Fibroblast of lung (primary cell): ENCODE measurements around the gene RANBP3. TPM values are rescaled to one million over a fixed set of nuclear protein-coding genes. Genes with fewer than 3 reads are reported as not detected.

Experiments used
- DNase-seq, 2 donors: peaks; one replicate each; pipeline versions ENCODE4 v3.0.0 to v3.0.0-alpha.2; 2010; ENCODE audit warnings: low read depth in 2 of 2
- H2AFZ ChIP-seq: 2 replicates; pipeline ENCODE4 v1.5.1; 2012; ENCODE audit warnings: low read length, control low read depth, inconsistent platforms
- H3K27ac ChIP-seq: 2 replicates; pipeline ENCODE4 v1.5.1; 2011; ENCODE audit warnings: low read length, control low read depth; ENCODE audit not compliant: insufficient read depth
- H3K27me3 ChIP-seq: 2 replicates; pipeline ENCODE4 v1.5.1; 2011; ENCODE audit warnings: mild to moderate bottlenecking, low read length; ENCODE audit not compliant: control insufficient read depth, insufficient read depth
- H3K36me3 ChIP-seq: 2 replicates; pipeline ENCODE4 v1.5.1; 2011; ENCODE audit warnings: low read length; ENCODE audit not compliant: control insufficient read depth, insufficient read depth
- H3K4me1 ChIP-seq: 2 replicates; pipeline ENCODE4 v1.5.1; 2011; ENCODE audit warnings: low read length; ENCODE audit not compliant: control insufficient read depth, insufficient read depth; ENCODE audit errors: extremely low read depth
- H3K4me2 ChIP-seq: 2 replicates; pipeline ENCODE4 v1.5.1; 2011; ENCODE audit warnings: low read length, control low read depth; ENCODE audit not compliant: insufficient read depth; ENCODE audit errors: extremely low read depth
- H3K4me3 ChIP-seq, 4 experiments: fragments of 200-600 bp in 1 of 4; sonication (generic) in 1 of 4; replicated peaks in 1 of 4; 2 replicates each; pipeline ENCODE4 v1.5.1; 2011 to 2016; ENCODE audit warnings: low read length in 4 of 4, low read depth in 3 of 4, mild to moderate bottlenecking in 3 of 4, control low read depth in 2 of 4, inconsistent platforms in 1 of 4, mixed read lengths in 1 of 4; ENCODE audit not compliant: insufficient read depth in 1 of 4; ENCODE audit errors: control extremely low read depth in 1 of 4
- H3K79me2 ChIP-seq: 2 replicates; pipeline ENCODE4 v1.5.1; 2012; ENCODE audit warnings: mild to moderate bottlenecking, low read length, inconsistent platforms; ENCODE audit not compliant: control insufficient read depth, insufficient read depth
- H3K9ac ChIP-seq: 2 replicates; pipeline ENCODE4 v1.5.1; 2011; ENCODE audit warnings: mild to moderate bottlenecking, low read length, control low read depth; ENCODE audit not compliant: insufficient read depth
- H3K9me3 ChIP-seq: 2 replicates; pipeline ENCODE4 v1.5.1; 2012; ENCODE audit warnings: low read depth, low read length; ENCODE audit not compliant: control insufficient read depth, insufficient read depth
- H4K20me1 ChIP-seq: 2 replicates; pipeline ENCODE4 v1.5.1; 2011; ENCODE audit warnings: low read length; ENCODE audit not compliant: control insufficient read depth, insufficient read depth; ENCODE audit errors: extremely low read depth
- CTCF ChIP-seq, 2 donors: IDR thresholded peaks in 1 of 2; conservative IDR thresholded peaks in 1 of 2; 1 replicate in 1 of 2; 2 replicates in 1 of 2; pipeline ENCODE4 v1.5.1; 2011 to 2012; ENCODE audit warnings: low read length in 2 of 2, control low read depth in 1 of 2, inconsistent platforms in 1 of 2, low read depth in 1 of 2, mild to moderate bottlenecking in 1 of 2
- EZH2 ChIP-seq: IDR thresholded peaks from 2 replicates; pipeline ENCODE4 v1.5.1; 2012; ENCODE audit warnings: low read length, control low read depth, mild to moderate bottlenecking; ENCODE audit errors: missing control alignments
- polyA plus RNA-seq, 2 donors: library from polyadenylated mRNA; depleted of rRNA in 1 of 2; stranded (reverse) in 1 of 2; unstranded in 1 of 2; fragments of >200 nt; gene quantifications; 2 replicates each; pipeline ENCODE4 v1.2.1, GENCODE V29; 2011 to 2012; ENCODE audit warnings: missing spikeins in 1 of 2
- total RNA-seq: library from RNA; depleted of rRNA; stranded (reverse); fragments of >200 nt; gene quantifications from 2 replicates; pipeline ENCODE4 v1.2.1, GENCODE V29; 2014

RANBP3 gene
- total and polyA plus RNA-seq, 2 donors (not counting 1 experiment from before 2014, with no cell fraction given) = 39.8 to 59.4 TPM

- TF ChIP-seq EZH2 = no peak
- TF ChIP-seq CTCF (conservative IDR thresholded peaks at IDR 0.05 in 1 of 2, IDR thresholded peaks at IDR 0.05 in 1 of 2; ENCODE audit: low read depth in 1 of 2, low read length in 2 of 2) = no peak
Measured at GRCh38 chr19:5991244-5991838, 13.4 kb upstream of the RANBP3 start.

DNA sequence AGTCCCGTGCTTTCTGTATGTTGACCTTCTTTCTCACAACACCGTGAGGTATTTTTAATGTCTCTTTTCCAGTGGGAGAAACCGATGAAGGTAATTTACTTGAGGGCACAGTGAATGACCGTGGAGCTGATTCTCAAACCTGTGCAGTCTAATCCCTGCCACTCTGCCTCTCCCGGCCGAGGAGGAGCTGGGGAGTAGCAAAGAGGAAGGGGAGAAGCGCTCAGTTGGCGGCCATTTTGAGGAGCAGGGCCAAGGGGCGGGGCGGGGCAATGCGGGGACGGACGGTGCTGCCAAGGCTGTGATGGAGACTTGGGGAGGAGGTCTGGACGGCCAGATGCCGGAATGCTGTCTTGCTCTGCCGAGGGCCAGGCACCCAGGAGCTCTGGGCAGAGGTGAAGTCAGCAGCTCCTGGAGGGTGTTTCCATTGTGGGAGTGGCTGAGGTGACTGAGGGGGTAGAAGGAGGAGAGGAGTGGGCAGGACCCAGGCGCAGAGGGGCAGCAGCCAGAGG lies 12.4 kb upstream of the RANBP3 start:
- H3K4me3 ChIP-seq = no peak overlapping the region
- H3K4me1 ChIP-seq = peaks cover 8% of the 10 kb centered on the region
- no peaks in the 10 kb centered on the region for H3K79me2 ChIP-seq
- H3K27ac ChIP-seq = no peak overlapping the region
- H2AFZ ChIP-seq = peak overlapping the region; percentile 44
- no peaks in the 10 kb centered on the region for H3K36me3 ChIP-seq
- H3K9ac ChIP-seq = no peak overlapping the region
- H4K20me1 ChIP-seq = no peaks in the 10 kb centered on the region
- no peak for DNase-seq
- no peaks in the 10 kb centered on the region for H3K27me3 ChIP-seq
- peak overlapping the region; percentile 49 for H3K4me2 ChIP-seq
- no peaks in the 10 kb centered on the region for H3K9me3 ChIP-seq
- TF ChIP-seq CTCF (conservative IDR thresholded peaks at IDR 0.05 in 1 of 2, IDR thresholded peaks at IDR 0.05 in 1 of 2; ENCODE audit: low read depth in 1 of 2, low read length in 2 of 2) (no peak), EZH2 (no peak)

More at GRCh38 chr19:5991244-5991838, 13.4 kb upstream of the RANBP3 start:
- Histone ChIP-seq H3K36me3 (no peaks in the 10 kb centered on the region), H2AFZ (no peak overlapping the region), H3K4me1 (peaks cover 3% of the 10 kb centered on the region), H4K20me1 (no peaks in the 10 kb centered on the region), H3K4me3 (no peak overlapping the region), H3K27ac (no peak overlapping the region), H3K9me3 (no peaks in the 10 kb centered on the region), H3K4me2 (no peak overlapping the region), H3K9ac (no peak overlapping the region), H3K27me3 (no peaks in the 10 kb centered on the region), H3K79me2 (no peaks in the 10 kb centered on the region)
- DNase-seq = no peak

DNA sequence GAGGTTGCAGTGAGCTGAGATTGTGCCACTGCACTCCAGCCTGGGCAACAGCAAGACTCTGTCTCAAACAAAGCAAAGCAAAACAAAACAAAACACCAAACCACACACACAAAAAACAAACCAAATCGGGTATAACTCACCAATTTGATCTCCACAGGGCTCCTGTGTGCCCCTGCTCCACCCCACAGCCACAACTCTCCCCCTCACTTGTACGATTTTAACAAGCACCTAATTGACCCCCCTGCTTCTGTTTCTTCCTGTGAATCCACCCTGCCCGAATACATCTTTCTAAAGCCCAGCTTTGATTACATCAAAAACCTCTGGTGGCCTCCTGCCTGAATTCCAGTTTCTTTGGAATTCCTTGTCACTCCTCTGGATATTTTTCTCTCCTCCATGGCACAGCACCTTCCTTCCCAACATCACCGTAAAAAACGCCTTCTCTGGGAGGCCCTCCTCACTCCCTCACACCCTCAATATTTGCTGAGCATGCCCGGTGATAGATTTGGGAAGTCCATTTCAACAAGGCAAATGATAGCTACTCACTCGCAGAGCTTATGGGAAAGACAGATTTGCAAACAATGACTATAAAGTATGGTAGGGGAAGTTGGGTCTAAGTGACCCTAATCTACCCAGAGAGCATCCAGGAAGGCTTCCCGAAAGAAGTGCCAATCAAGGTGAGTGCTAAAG lies 11.6 kb upstream of the RANBP3 start:
- Histone ChIP-seq H3K4me1 (peaks cover 11% of the 10 kb centered on the region), H3K79me2 (no peaks in the 10 kb centered on the region), H3K27me3 (no peaks in the 10 kb centered on the region), H3K4me3 (no peak overlapping the region), H3K36me3 (no peaks in the 10 kb centered on the region), H2AFZ (no peak overlapping the region), H3K4me2 (no peak overlapping the region), H3K9me3 (no peaks in the 10 kb centered on the region), H3K27ac (no peak overlapping the region), H3K9ac (no peak overlapping the region), H4K20me1 (no peaks in the 10 kb centered on the region)
- no peak for DNase-seq
- no peak for TF ChIP-seq EZH2
- no peak for TF ChIP-seq CTCF (conservative IDR thresholded peaks at IDR 0.05 in 1 of 2, IDR thresholded peaks at IDR 0.05 in 1 of 2; ENCODE audit: low read depth in 1 of 2, low read length in 2 of 2)
